ENCODE results near the gene SPRYD3. TPM values are rescaled to one million over a fixed set of nuclear protein-coding genes. Genes with fewer than 3 reads are reported as not detected.

The SPRYD3 gene
- total RNA-seq, 2 donors from 2014 or later: 25.4 to 28.8 TPM

GRCh38 chr12:53107122-53107521, 27.9 kb upstream of the SPRYD3 start:
- Mint-ChIP-seq H3K27me3 (no peaks in the 10 kb centered on the region), H3K4me1 (peaks cover 11% of the 10 kb centered on the region), H3K9me3 (no peaks in the 10 kb centered on the region), H3K36me3 (ENCODE audit: low read depth) (no peaks in the 10 kb centered on the region), H3K4me3 (no peak overlapping the region), H3K27ac (no peak overlapping the region)
- ATAC-seq (replicated peaks): no peak

GRCh38 chr12:53105712-53106439, 26.7 kb upstream of the SPRYD3 start:
- no peak overlapping the region for H3K27ac Mint-ChIP-seq
- H3K36me3 Mint-ChIP-seq (ENCODE audit: low read depth): no peaks in the 10 kb centered on the region
- ATAC-seq (replicated peaks): no peak
- H3K9me3 Mint-ChIP-seq: no peaks in the 10 kb centered on the region
- H3K4me3 Mint-ChIP-seq: no peak overlapping the region
- no peaks in the 10 kb centered on the region for H3K27me3 Mint-ChIP-seq
- H3K4me1 Mint-ChIP-seq: peaks cover 11% of the 10 kb centered on the region

GRCh38 chr12:53105256-53105655, 26.1 kb upstream of the SPRYD3 start:
- ATAC-seq (replicated peaks): no peak
- Mint-ChIP-seq H3K27me3 (no peaks in the 10 kb centered on the region), H3K27ac (no peak overlapping the region), H3K4me1 (peaks cover 11% of the 10 kb centered on the region), H3K36me3 (ENCODE audit: low read depth) (no peaks in the 10 kb centered on the region), H3K4me3 (no peak overlapping the region), H3K9me3 (no peaks in the 10 kb centered on the region)

GRCh38 chr12:53103860-53104305, 24.7 kb upstream of the SPRYD3 start:
- no peak for ATAC-seq (replicated peaks)
- Mint-ChIP-seq H3K27me3 (no peaks in the 10 kb centered on the region), H3K27ac (peak overlapping the region; percentile 35), H3K36me3 (ENCODE audit: low read depth) (no peaks in the 10 kb centered on the region), H3K4me3 (peak overlapping the region; percentile 17), H3K9me3 (no peaks in the 10 kb centered on the region), H3K4me1 (peaks cover 17% of the 10 kb centered on the region)

GRCh38 chr12:53102883-53103807, 24.0 kb upstream of the SPRYD3 start, which contains the start of gene SOAT2:
Gene SOAT2 (plus strand): TSS chr12:53103486. CDS start chr12:53103578, 92 bp downstream.
- Mint-ChIP-seq H3K4me1 (peaks cover 24% of the 10 kb centered on the region), H3K36me3 (ENCODE audit: low read depth) (no peaks in the 10 kb centered on the region), H3K27ac (peak within 1 kb of the TSS; percentile 91), H3K4me3 (peak within 1 kb of the TSS; percentile 72), H3K9me3 (no peaks in the 10 kb centered on the region), H3K27me3 (no peaks in the 10 kb centered on the region)
- peak; percentile 70 for ATAC-seq (replicated peaks)

- Mint-ChIP-seq H3K4me1 (peaks cover 29% of the 10 kb centered on the region), H3K9me3 (no peaks in the 10 kb centered on the region), H3K4me3 (peak overlapping the region; percentile 72), H3K36me3 (ENCODE audit: low read depth) (no peaks in the 10 kb centered on the region), H3K27me3 (peaks cover 1% of the 10 kb centered on the region), H3K27ac (peak overlapping the region; percentile 91)
- no peak for ATAC-seq (replicated peaks)
Measured at GRCh38 chr12:53101931-53102781, 23.0 kb upstream of the SPRYD3 start.

- H3K27ac Mint-ChIP-seq: no peak overlapping the region
Measured at GRCh38 chr12:53101266-53101665, 22.1 kb upstream of the SPRYD3 start.

GRCh38 chr12:53100466-53101151, 21.4 kb upstream of the SPRYD3 start:
- no peak for ATAC-seq (replicated peaks)
- Mint-ChIP-seq H3K9me3 (no peaks in the 10 kb centered on the region), H3K36me3 (ENCODE audit: low read depth) (no peaks in the 10 kb centered on the region), H3K4me1 (peaks cover 33% of the 10 kb centered on the region), H3K27me3 (peaks cover 4% of the 10 kb centered on the region), H3K27ac (no peak overlapping the region), H3K4me3 (no peak overlapping the region)

More at GRCh38 chr12:53101266-53101665, 22.1 kb upstream of the SPRYD3 start:
- no peak overlapping the region for H3K4me3 Mint-ChIP-seq
- peaks cover 4% of the 10 kb centered on the region for H3K27me3 Mint-ChIP-seq
- H3K4me1 Mint-ChIP-seq: peaks cover 33% of the 10 kb centered on the region
- no peak for ATAC-seq (replicated peaks)
- H3K9me3 Mint-ChIP-seq: no peaks in the 10 kb centered on the region
- no peaks in the 10 kb centered on the region for H3K36me3 Mint-ChIP-seq (ENCODE audit: low read depth)

- H3K4me1 Mint-ChIP-seq: peaks cover 33% of the 10 kb centered on the region
- H3K27me3 Mint-ChIP-seq: peaks cover 4% of the 10 kb centered on the region
- peak overlapping the region; percentile 83 for H3K4me3 Mint-ChIP-seq
- ATAC-seq (replicated peaks): peak; percentile 64
- no peaks in the 10 kb centered on the region for H3K9me3 Mint-ChIP-seq
- no peaks in the 10 kb centered on the region for H3K36me3 Mint-ChIP-seq (ENCODE audit: low read depth)
- H3K27ac Mint-ChIP-seq: peak overlapping the region; percentile 83
Measured at GRCh38 chr12:53099071-53099882, 20.1 kb upstream of the SPRYD3 start.

- Mint-ChIP-seq H3K27me3 (peaks cover 4% of the 10 kb centered on the region), H3K36me3 (ENCODE audit: low read depth) (no peaks in the 10 kb centered on the region), H3K9me3 (no peaks in the 10 kb centered on the region), H3K4me1 (peaks cover 33% of the 10 kb centered on the region), H3K27ac (peak overlapping the region; percentile 83), H3K4me3 (peak overlapping the region; percentile 83)
- peak; percentile 60 for ATAC-seq (replicated peaks)
Measured at GRCh38 chr12:53098354-53098981, 19.3 kb upstream of the SPRYD3 start.

- Mint-ChIP-seq H3K27me3 (peaks cover 4% of the 10 kb centered on the region), H3K27ac (peak within 1 kb of the TSS; percentile 83), H3K4me3 (peak within 1 kb of the TSS; percentile 83), H3K36me3 (ENCODE audit: low read depth) (no peaks in the 10 kb centered on the region), H3K4me1 (peaks cover 27% of the 10 kb centered on the region), H3K9me3 (no peaks in the 10 kb centered on the region)
- ATAC-seq (replicated peaks): peak; percentile 76
Measured at GRCh38 chr12:53097564-53098353, 18.6 kb upstream of the SPRYD3 start, which contains the start of gene IGFBP6. Gene IGFBP6 (plus strand): TSS chr12:53097667. CDS start chr12:53097718, 51 bp downstream.

GRCh38 chr12:53097207-53097563, 18.0 kb upstream of the SPRYD3 start:
- Mint-ChIP-seq H3K9me3 (no peaks in the 10 kb centered on the region), H3K27ac (peak overlapping the region; percentile 37), H3K36me3 (ENCODE audit: low read depth) (no peaks in the 10 kb centered on the region), H3K27me3 (peaks cover 4% of the 10 kb centered on the region), H3K4me3 (peak overlapping the region; percentile 83), H3K4me1 (peaks cover 25% of the 10 kb centered on the region)
- ATAC-seq (replicated peaks): no peak
